ENCODE measurements around the gene SAMD1. TPM values are rescaled to one million over a fixed set of nuclear protein-coding genes. Genes with fewer than 3 reads are reported as not detected.
"Not testable (repeated sequence)": the region's sequence is repeated elsewhere in the genome, so short reads cannot be mapped to it uniquely, and the experiment has no call there.

SAMD1 gene
- total RNA-seq, 1 donor from 2014 or later: 21.3 TPM

- no peak for DNase-seq (ENCODE audit: low read depth, low spot score)
Observed at GRCh38 chr19:14061751-14062557, 28.6 kb downstream of the SAMD1 start, which contains the start of gene PALM3. TSS of gene PALM3 (minus strand) at chr19:14062076. CDS start at chr19:14061980, 96 bp downstream.

- DNase-seq (ENCODE audit: low read depth, low spot score): no peak
Observed at GRCh38 chr19:14061081-14061749, 29.3 kb downstream of the SAMD1 start.

- DNase-seq (ENCODE audit: low read depth, low spot score): no peak
Observed at GRCh38 chr19:14059652-14060155, 30.8 kb downstream of the SAMD1 start.

GRCh38 chr19:14059093-14059480, 31.5 kb downstream of the SAMD1 start:
- no peak for DNase-seq (ENCODE audit: low read depth, low spot score)

- DNase-seq (ENCODE audit: low read depth, low spot score): no peak
Observed at GRCh38 chr19:14058182-14059092, 32.1 kb downstream of the SAMD1 start.

GRCh38 chr19:14056741-14057356, 33.7 kb downstream of the SAMD1 start:
- DNase-seq (ENCODE audit: low read depth, low spot score): no peak

GRCh38 chr19:14056069-14056666, 34.4 kb downstream of the SAMD1 start:
- DNase-seq (ENCODE audit: low read depth, low spot score): no peak

- no peak for DNase-seq (ENCODE audit: low read depth, low spot score)
Observed at GRCh38 chr19:14055396-14055795, 35.2 kb downstream of the SAMD1 start.

GRCh38 chr19:14054721-14055120, 35.8 kb downstream of the SAMD1 start:
- no peak for DNase-seq (ENCODE audit: low read depth, low spot score)

GRCh38 chr19:14054099-14054498, 36.5 kb downstream of the SAMD1 start:
- no peak for DNase-seq (ENCODE audit: low read depth, low spot score)

- DNase-seq (ENCODE audit: low read depth, low spot score): no peak
Observed at GRCh38 chr19:14053500-14053899, 37.1 kb downstream of the SAMD1 start.

- DNase-seq (ENCODE audit: low read depth, low spot score): no peak
Observed at GRCh38 chr19:14053032-14053431, 37.5 kb downstream of the SAMD1 start.

GRCh38 chr19:14052470-14052869, 38.1 kb downstream of the SAMD1 start:
- DNase-seq (ENCODE audit: low read depth, low spot score): no peak

GRCh38 chr19:14051980-14052379, 38.6 kb downstream of the SAMD1 start:
- DNase-seq (ENCODE audit: low read depth, low spot score): no peak

- DNase-seq (ENCODE audit: low read depth, low spot score): not testable (repeated sequence)
Observed at GRCh38 chr19:14050961-14051360, 39.6 kb downstream of the SAMD1 start.

GRCh38 chr19:14050512-14050911, 40.0 kb downstream of the SAMD1 start:
- DNase-seq (ENCODE audit: low read depth, low spot score): no peak

GRCh38 chr19:14048443-14049153, 42.0 kb downstream of the SAMD1 start:
- no peak for DNase-seq (ENCODE audit: low read depth, low spot score)

- DNase-seq (ENCODE audit: low read depth, low spot score): not testable (repeated sequence)
Observed at GRCh38 chr19:14047866-14048265, 42.7 kb downstream of the SAMD1 start.

- peak; percentile 55 for DNase-seq (ENCODE audit: low read depth, low spot score)
Observed at GRCh38 chr19:14042659-14043608, 47.6 kb downstream of the SAMD1 start.
